WTC11 (cell line): Measurements from ENCODE around the gene RGS6. TPM values are rescaled to one million over a fixed set of nuclear protein-coding genes. Genes with fewer than 3 reads are reported as not detected.

ENCODE experiments used
- ATAC-seq: fragments of 200-7000 bp; cut with Tn5 transposase; 2 replicates; pipeline ENCODE4 v1.10.0; 2021; ENCODE audit warnings: mild to moderate bottlenecking, moderate library complexity
- CTCF ChIA-PET: fragments of 300-600 bp; sonication (Branson Sonifier 250); formaldehyde crosslinking; loops from one replicate; lab custom pipeline; 2021; ENCODE audit warnings: antibody characterized with exemption; lab: Charles Lee
- POLR2A ChIA-PET: fragments of 350-600 bp; sonication (Branson Sonifier 250); formaldehyde crosslinking; loops from one replicate; lab custom pipeline; 2021; ENCODE audit warnings: antibody characterized with exemption; lab: Charles Lee
- DNase-seq: peaks from one replicate; pipeline ENCODE4 v3.0.0; 2021; ENCODE audit warnings: low spot score
- H3K27ac Mint-ChIP-seq: 2 replicates; pipeline ENCODE4 v1.8.0; 2021; ENCODE audit warnings: mixed read lengths
- H3K27me3 Mint-ChIP-seq: 2 replicates; pipeline ENCODE4 v1.8.0; 2021; ENCODE audit warnings: low read depth, mild to moderate bottlenecking, moderate library complexity, mixed read lengths
- H3K36me3 Mint-ChIP-seq: 2 replicates; pipeline ENCODE4 v1.8.0; 2021; ENCODE audit warnings: mixed read lengths
- H3K4me1 Mint-ChIP-seq: 2 replicates; pipeline ENCODE4 v1.8.0; 2022; ENCODE audit warnings: mixed read lengths
- H3K4me3 Mint-ChIP-seq: 2 replicates; pipeline ENCODE4 v1.8.0; 2021; ENCODE audit warnings: mild to moderate bottlenecking, moderate library complexity, mixed read lengths
- H3K9me3 Mint-ChIP-seq: 2 replicates; pipeline ENCODE4 v1.8.0; 2021; ENCODE audit warnings: mixed read lengths
- CBFB ChIP-seq: sonication (generic); formaldehyde crosslinking; IDR thresholded peaks from 2 replicates; pipeline ENCODE4 v1.8.1; 2022; ENCODE audit warnings: mild to moderate bottlenecking, low read depth, missing genetic modification reagents
- CDX4 ChIP-seq: fragments of 250-450 bp; sonication (Bioruptor Pico); IDR thresholded peaks from 2 replicates; pipeline ENCODE4 v1.9.0; 2021; ENCODE audit warnings: moderate library complexity, mild to moderate bottlenecking, inconsistent platforms, borderline replicate concordance
- E2F5 ChIP-seq: sonication (generic); formaldehyde crosslinking; IDR thresholded peaks from 2 replicates; pipeline ENCODE4 v1.8.1; 2022; ENCODE audit warnings: mild to moderate bottlenecking, moderate library complexity, missing genetic modification reagents
- FOXK1 ChIP-seq: sonication (generic); formaldehyde crosslinking; IDR thresholded peaks from 2 replicates; pipeline ENCODE4 v1.8.0; 2022; ENCODE audit warnings: mild to moderate bottlenecking, moderate library complexity, missing genetic modification reagents
- FOXP1 ChIP-seq: sonication (generic); formaldehyde crosslinking; IDR thresholded peaks from 2 replicates; pipeline ENCODE4 v1.8.0; 2022; ENCODE audit warnings: missing genetic modification reagents, mild to moderate bottlenecking, moderate library complexity, borderline replicate concordance
- KAT7 ChIP-seq: sonication (generic); formaldehyde crosslinking; IDR thresholded peaks from 2 replicates; pipeline ENCODE4 v1.8.1; 2023; ENCODE audit warnings: missing genetic modification reagents, mild to moderate bottlenecking, borderline replicate concordance
- NFE2L1 ChIP-seq: sonication (generic); formaldehyde crosslinking; IDR thresholded peaks from 2 replicates; pipeline ENCODE4 v1.8.1; 2023; ENCODE audit warnings: missing genetic modification reagents
- NR1H2 ChIP-seq: sonication (generic); formaldehyde crosslinking; IDR thresholded peaks from 2 replicates; pipeline ENCODE4 v1.9.0; 2021; ENCODE audit warnings: mild to moderate bottlenecking, moderate library complexity, missing genetic modification reagents
- NR3C1 ChIP-seq: sonication (generic); formaldehyde crosslinking; conservative IDR thresholded peaks from 2 replicates; pipeline ENCODE4 v1.8.1; 2023; ENCODE audit warnings: low read depth, mild to moderate bottlenecking, missing genetic modification reagents
- OVOL2 ChIP-seq: fragments of 250-450 bp; sonication (Bioruptor Pico); IDR thresholded peaks from 2 replicates; pipeline ENCODE4 v1.9.0; 2021; ENCODE audit warnings: mild to moderate bottlenecking, borderline replicate concordance
- RELA ChIP-seq: sonication (generic); formaldehyde crosslinking; IDR thresholded peaks from 2 replicates; pipeline ENCODE4 v1.8.1; 2022; ENCODE audit warnings: missing genetic modification reagents, mild to moderate bottlenecking, borderline replicate concordance
- RORB ChIP-seq: fragments of 250-450 bp; sonication (Bioruptor Pico); IDR thresholded peaks from 2 replicates; pipeline ENCODE4 v1.9.0; 2021; ENCODE audit warnings: mild to moderate bottlenecking
- SOX15 ChIP-seq: fragments of 250-450 bp; sonication (Bioruptor Pico); IDR thresholded peaks from 2 replicates; pipeline ENCODE4 v1.9.0; 2021; ENCODE audit warnings: mild to moderate bottlenecking
- SP1 ChIP-seq: sonication (generic); formaldehyde crosslinking; conservative IDR thresholded peaks from 2 replicates; pipeline ENCODE4 v1.8.1; 2022; ENCODE audit warnings: missing genetic modification reagents
- TCF7 ChIP-seq: sonication (generic); formaldehyde crosslinking; IDR thresholded peaks from 2 replicates; pipeline ENCODE4 v1.8.0; 2022; ENCODE audit warnings: mild to moderate bottlenecking, low read depth, missing genetic modification reagents, moderate library complexity
- TEAD1 ChIP-seq: sonication (generic); formaldehyde crosslinking; IDR thresholded peaks from 2 replicates; pipeline ENCODE4 v1.8.0; 2022; ENCODE audit warnings: mild to moderate bottlenecking, missing genetic modification reagents
- ZNF219 ChIP-seq: sonication (generic); formaldehyde crosslinking; IDR thresholded peaks from 2 replicates; pipeline ENCODE4 v1.8.0; 2023; ENCODE audit warnings: missing genetic modification reagents, mild to moderate bottlenecking, borderline replicate concordance
- ZNF263 ChIP-seq: sonication (generic); formaldehyde crosslinking; IDR thresholded peaks from 2 replicates; pipeline ENCODE4 v1.8.1; 2022; ENCODE audit warnings: low read depth, mild to moderate bottlenecking, moderate library complexity, missing genetic modification reagents
- ZNF416 ChIP-seq: fragments of 250-450 bp; sonication (Bioruptor Pico); IDR thresholded peaks from 2 replicates; pipeline ENCODE4 v1.9.0; 2021; ENCODE audit warnings: mild to moderate bottlenecking, inconsistent platforms
- total RNA-seq: library from RNA; stranded (reverse); gene quantifications from 3 replicates; pipeline ENCODE4 v1.2.3, GENCODE V29; 2021
- TF ChIP-seq, protein P1 (sequence below): fragments of 250-450 bp; sonication (Bioruptor Pico); conservative IDR thresholded peaks from 2 replicates; pipeline ENCODE4 v1.9.0; 2021; ENCODE audit warnings: mild to moderate bottlenecking
- TF ChIP-seq, protein P2 (sequence below): fragments of 250-450 bp; sonication (Bioruptor Pico); IDR thresholded peaks from 2 replicates; pipeline ENCODE4 v2.1.2; 2022; ENCODE audit warnings: mild to moderate bottlenecking, moderate library complexity
- TF ChIP-seq, protein P3 (sequence below): fragments of 200-600 bp; IDR thresholded peaks from 2 replicates; pipeline ENCODE4 v1.8.0; 2022; ENCODE audit warnings: antibody characterized with exemption
- TF ChIP-seq, protein P4 (sequence below): sonication (generic); formaldehyde crosslinking; IDR thresholded peaks from 2 replicates; pipeline ENCODE4 v1.8.1; 2022; ENCODE audit warnings: low read depth, missing genetic modification reagents, borderline replicate concordance

RGS6 gene
- total RNA-seq, 1 experiment from 2014 or later = 1.0 TPM

DNA sequence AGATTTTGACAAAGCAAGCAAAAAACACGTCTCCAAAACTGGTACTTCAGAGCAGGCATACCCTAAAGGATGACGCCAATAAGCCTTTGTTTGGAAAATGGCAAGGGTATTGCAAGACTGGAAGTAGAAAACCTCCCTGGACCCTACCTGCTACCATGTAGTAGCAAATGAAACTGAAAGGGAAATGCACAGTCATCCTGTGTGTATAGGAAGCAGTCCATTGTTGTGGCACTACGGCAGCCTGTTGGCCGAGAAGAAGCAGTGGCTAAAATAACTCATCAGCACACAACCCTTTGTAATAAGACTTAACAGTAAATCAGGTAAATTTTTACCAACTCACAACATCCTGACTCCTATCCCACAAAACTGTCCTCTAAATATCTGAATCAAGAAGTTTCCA, 386.4 kb downstream of the RGS6 start:
- H3K36me3 Mint-ChIP-seq = no peaks in the 10 kb centered on the region
- H3K27ac Mint-ChIP-seq = no peak overlapping the region
- H3K27me3 Mint-ChIP-seq = no peaks in the 10 kb centered on the region
- ATAC-seq = no peak
- peaks cover 9% of the 10 kb centered on the region for H3K4me1 Mint-ChIP-seq
- no peak for DNase-seq
- H3K4me3 Mint-ChIP-seq = no peak overlapping the region
- TF ChIP-seq, protein P1, sequence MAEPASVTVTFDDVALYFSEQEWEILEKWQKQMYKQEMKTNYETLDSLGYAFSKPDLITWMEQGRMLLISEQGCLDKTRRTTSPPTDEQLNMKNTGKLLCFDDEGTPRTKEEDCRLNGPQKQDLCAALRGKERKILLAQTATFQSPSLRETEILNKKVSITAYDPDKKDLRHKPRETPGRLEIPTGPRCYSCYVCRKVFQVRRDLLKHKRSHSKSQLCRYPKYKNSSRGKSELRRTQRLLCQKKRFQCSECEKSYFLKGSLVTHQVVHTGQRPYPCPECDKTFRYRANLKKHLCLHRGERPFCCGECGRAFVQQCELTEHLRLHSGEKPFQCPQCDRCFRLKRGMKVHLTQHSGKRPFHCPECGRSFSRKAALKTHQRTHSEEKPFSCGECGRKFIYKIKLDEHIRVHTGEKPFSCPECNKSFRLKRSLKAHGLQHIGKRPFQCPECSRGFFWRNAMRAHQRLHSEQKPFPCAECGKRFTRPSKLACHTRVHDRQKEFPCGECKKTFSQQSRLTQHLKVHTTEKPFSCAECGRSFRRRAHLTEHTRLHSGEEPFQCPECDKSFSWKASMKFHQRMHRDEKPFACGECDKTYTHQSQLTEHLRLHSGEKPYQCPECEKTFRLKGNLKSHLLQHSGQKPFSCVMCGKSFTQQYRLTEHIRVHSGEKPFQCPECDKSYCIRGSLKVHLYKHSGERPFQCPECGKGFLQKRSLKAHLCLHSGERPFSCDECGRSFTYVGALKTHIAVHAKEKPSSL (CRISPR knock-in tag) = no peak
- TF ChIP-seq, protein P2, sequence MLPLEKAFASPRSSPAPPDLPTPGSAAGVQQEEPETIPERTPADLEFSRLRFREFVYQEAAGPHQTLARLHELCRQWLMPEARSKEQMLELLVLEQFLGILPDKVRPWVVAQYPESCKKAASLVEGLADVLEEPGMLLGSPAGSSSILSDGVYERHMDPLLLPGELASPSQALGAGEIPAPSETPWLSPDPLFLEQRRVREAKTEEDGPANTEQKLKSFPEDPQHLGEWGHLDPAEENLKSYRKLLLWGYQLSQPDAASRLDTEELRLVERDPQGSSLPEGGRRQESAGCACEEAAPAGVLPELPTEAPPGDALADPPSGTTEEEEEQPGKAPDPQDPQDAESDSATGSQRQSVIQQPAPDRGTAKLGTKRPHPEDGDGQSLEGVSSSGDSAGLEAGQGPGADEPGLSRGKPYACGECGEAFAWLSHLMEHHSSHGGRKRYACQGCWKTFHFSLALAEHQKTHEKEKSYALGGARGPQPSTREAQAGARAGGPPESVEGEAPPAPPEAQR = no peak
- TF ChIP-seq TEAD1 (CRISPR knock-in tag) (no peak), ZNF263 (CRISPR knock-in tag) (no peak), CBFB (CRISPR knock-in tag) (no peak), RORB (CRISPR knock-in tag) (no peak), FOXK1 (no peak), SP1 (CRISPR knock-in tag) (no peak), OVOL2 (CRISPR knock-in tag) (no peak), RELA (CRISPR knock-in tag) (no peak), SOX15 (CRISPR knock-in tag) (no peak), NR3C1 (CRISPR knock-in tag) (no peak), NFE2L1 (CRISPR knock-in tag) (no peak), TCF7 (CRISPR knock-in tag) (no peak)
- TF ChIP-seq, protein P3, sequence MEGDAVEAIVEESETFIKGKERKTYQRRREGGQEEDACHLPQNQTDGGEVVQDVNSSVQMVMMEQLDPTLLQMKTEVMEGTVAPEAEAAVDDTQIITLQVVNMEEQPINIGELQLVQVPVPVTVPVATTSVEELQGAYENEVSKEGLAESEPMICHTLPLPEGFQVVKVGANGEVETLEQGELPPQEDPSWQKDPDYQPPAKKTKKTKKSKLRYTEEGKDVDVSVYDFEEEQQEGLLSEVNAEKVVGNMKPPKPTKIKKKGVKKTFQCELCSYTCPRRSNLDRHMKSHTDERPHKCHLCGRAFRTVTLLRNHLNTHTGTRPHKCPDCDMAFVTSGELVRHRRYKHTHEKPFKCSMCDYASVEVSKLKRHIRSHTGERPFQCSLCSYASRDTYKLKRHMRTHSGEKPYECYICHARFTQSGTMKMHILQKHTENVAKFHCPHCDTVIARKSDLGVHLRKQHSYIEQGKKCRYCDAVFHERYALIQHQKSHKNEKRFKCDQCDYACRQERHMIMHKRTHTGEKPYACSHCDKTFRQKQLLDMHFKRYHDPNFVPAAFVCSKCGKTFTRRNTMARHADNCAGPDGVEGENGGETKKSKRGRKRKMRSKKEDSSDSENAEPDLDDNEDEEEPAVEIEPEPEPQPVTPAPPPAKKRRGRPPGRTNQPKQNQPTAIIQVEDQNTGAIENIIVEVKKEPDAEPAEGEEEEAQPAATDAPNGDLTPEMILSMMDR = no peak
- peaks cover 18% of the 10 kb centered on the region for H3K9me3 Mint-ChIP-seq
- ChIA-PET CTCF (no interaction called here), POLR2A (no interaction called here)

DNA sequence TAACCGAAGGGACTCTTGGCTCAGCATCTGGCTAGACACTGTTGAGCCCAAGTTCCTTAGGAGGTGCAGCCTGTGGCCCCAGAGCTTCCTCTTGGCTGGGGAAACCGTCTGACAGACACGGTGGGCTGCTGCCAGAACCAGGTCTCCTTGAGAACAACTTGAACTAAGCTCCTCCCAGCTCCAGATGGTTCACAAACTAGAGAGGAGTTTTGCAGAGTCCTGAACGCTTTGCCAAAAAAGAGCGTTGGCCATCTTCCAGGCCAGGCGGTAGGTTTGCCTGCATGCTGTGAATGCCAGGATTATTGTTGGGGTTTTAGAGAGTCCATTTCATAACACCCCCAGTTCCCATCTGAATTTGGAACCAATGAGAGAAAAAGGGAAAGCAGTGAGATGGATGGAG, 399.8 kb downstream of the RGS6 start:
- Mint-ChIP-seq H3K4me1 (peaks cover 43% of the 10 kb centered on the region), H3K4me3 (no peak overlapping the region), H3K9me3 (peaks cover 10% of the 10 kb centered on the region), H3K36me3 (no peaks in the 10 kb centered on the region), H3K27me3 (peaks cover 12% of the 10 kb centered on the region), H3K27ac (no peak overlapping the region)
- ChIA-PET POLR2A (no interaction called here), CTCF (no interaction called here)
- no peak for DNase-seq
- ATAC-seq = no peak
- TF ChIP-seq FOXP1 (CRISPR knock-in tag) = no peak
- TF ChIP-seq KAT7 (CRISPR knock-in tag) = no peak
- TF ChIP-seq E2F5 = no peak
- no peak for TF ChIP-seq ZNF219 (CRISPR knock-in tag)
- no peak for TF ChIP-seq CBFB (CRISPR knock-in tag)
- no peak for TF ChIP-seq NFE2L1 (CRISPR knock-in tag)
- no peak for TF ChIP-seq NR1H2 (CRISPR knock-in tag)
- no peak for TF ChIP-seq CDX4 (CRISPR knock-in tag)
- TF ChIP-seq, protein P4, sequence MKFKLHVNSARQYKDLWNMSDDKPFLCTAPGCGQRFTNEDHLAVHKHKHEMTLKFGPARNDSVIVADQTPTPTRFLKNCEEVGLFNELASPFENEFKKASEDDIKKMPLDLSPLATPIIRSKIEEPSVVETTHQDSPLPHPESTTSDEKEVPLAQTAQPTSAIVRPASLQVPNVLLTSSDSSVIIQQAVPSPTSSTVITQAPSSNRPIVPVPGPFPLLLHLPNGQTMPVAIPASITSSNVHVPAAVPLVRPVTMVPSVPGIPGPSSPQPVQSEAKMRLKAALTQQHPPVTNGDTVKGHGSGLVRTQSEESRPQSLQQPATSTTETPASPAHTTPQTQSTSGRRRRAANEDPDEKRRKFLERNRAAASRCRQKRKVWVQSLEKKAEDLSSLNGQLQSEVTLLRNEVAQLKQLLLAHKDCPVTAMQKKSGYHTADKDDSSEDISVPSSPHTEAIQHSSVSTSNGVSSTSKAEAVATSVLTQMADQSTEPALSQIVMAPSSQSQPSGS = no peak
- no peak for TF ChIP-seq ZNF416 (CRISPR knock-in tag)
